Measurements from ENCODE around the gene F5.
"Not testable (repeated sequence)": the region's sequence is repeated elsewhere in the genome, so short reads cannot be mapped to it uniquely, and the experiment has no call there.

F5 gene

DNA sequence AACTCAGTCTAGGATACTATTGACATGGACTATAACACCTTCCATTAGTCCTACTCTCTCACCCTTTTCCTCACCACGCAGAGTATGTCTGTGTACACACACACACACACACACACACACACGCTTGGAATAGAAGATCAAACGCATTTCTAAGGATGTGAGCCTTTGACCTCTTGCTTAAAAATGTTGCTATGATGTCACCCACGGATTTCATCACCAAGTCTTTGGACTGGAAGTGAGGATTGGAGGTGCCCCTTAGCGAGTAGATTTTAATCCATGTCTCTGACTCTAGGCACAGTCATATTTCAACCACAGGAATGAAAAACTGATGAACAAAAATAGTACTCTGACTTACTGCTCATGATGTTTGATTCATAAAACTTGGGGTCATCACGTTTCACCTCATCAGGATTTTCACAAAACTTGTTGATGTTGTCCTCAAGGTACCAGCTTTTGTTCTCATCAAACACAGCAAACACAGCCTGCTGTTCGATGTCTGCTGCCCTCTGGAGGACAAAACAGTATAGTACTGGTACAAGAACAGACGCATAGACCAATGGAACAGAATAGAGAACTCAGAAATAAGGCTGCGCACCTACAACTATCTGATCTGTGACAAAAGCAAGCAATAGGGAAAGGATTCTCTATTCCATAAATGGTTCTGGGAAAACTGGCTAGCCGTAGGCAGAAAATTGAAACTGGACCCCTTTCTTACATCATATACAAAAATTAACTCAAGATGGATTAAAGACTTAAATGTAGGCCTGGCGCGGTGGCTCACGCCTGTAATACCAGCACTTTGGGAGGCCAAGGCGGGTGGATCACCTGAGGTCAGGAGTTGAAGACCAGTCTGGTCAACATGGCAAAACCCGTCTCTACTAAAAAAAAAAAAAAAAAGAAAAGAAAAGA lies 39.9 kb downstream of the F5 start:
- ATAC-seq (replicated peaks): peak; percentile 84 to 88
- no peaks in the 10 kb centered on the region for H3K36me3 Mint-ChIP-seq
- H3K27me3 Mint-ChIP-seq: peaks cover 0 to 4% of the 10 kb centered on the region in 2 donors
- no peak overlapping the region for H3K4me3 Mint-ChIP-seq
- H3K4me1 Mint-ChIP-seq: peaks cover 0 to 2% of the 10 kb centered on the region in 2 donors
- no peak overlapping the region for H3K27ac Mint-ChIP-seq
- peak; percentile 36 for DNase-seq
- no peaks in the 10 kb centered on the region for H3K9me3 Mint-ChIP-seq

DNA sequence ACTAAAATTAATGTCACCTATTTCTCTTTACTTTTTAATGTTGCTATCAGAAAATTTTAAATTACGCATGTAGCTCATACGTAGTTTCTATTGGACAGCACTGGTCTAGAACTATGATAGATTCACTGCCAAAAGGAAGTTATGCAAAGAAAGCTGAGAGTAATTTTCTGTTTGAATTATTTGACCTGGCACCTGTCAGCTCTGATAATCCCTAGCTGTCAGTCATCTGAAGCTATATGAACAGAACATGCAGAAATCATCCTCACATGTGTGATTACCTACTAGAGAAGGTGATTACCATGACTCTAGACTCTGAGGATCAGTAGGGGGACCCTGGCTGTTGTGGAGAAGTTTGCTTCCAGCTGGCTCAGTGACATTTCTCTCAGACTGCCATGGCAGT lies 40.8 kb downstream of the F5 start:
- Mint-ChIP-seq H3K4me1 (peaks cover 0 to 2% of the 10 kb centered on the region in 2 donors), H3K4me3 (no peak overlapping the region), H3K27me3 (peaks cover 0 to 3% of the 10 kb centered on the region in 2 donors), H3K36me3 (no peaks in the 10 kb centered on the region), H3K27ac (no peak overlapping the region), H3K9me3 (no peaks in the 10 kb centered on the region)
- DNase-seq: no peak
- no peak for ATAC-seq (replicated peaks)

DNA sequence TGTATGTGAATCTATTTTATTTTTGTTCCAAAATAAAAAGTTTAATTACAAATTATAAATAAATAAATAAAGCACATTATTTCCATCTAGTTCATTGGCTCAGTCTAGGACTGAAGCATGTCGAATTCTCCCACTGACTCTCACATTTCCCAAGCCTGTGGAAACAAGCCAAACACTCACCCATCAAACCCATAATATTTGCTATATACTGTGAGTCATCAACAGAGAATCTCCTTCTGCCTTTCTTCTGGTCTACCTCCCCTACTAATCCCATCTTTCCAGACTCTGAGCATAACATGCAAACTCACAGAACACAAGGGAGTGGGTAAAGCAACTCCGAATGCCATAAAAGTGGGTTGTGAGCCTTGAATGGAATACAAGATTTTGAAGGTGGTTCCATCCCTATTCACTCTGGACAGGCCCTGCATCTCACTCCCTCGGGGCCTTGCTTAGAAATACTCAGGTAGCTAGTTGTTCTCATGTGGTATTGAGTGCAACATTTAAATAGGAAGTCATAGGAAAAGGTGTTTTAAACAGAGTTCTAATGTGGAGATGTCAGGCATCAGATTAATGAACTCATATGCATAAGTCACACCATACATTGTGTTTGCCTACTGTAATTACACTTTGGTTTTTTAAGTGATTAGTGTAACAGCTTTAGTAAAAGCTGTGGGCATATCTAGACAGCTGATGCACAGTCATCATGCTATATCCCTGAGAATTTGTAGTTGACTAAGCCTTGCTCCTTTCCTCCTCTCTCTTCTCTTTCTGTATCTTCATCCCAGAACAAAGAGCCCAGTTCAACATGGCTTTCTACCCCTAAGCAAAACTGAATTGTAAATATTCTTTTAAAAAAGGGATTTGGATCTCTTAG lies 47.0 kb downstream of the F5 start:
- no peaks in the 10 kb centered on the region for H3K9me3 Mint-ChIP-seq
- H3K36me3 Mint-ChIP-seq: no peaks in the 10 kb centered on the region
- peaks cover 0 to 7% of the 10 kb centered on the region in 2 donors for H3K27me3 Mint-ChIP-seq
- DNase-seq: no peak
- no peak overlapping the region for H3K4me3 Mint-ChIP-seq
- no peaks in the 10 kb centered on the region for H3K4me1 Mint-ChIP-seq
- ATAC-seq (replicated peaks): no peak
- H3K27ac Mint-ChIP-seq: no peak overlapping the region

DNA sequence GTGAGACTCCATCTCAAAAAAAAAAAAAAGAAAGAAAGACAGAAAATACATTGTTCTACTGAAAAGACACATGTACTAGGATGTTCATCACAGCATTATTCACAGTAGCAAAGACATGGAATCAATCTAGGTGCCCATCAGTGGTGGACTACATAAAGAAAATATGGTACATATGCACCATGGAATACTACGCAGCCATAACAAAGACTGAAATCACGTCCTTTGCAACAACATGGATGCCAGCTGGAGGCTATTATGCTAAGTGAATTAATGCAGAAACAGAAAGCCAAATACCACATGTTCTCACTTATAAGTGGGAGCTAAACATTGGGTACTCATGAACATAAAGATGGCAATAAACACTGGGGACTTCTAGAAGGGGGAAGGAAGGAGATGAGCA lies 51.6 kb downstream of the F5 start:
- ATAC-seq (replicated peaks) (no peak), DNase-seq (no peak)
- peaks cover 2 to 10% of the 10 kb centered on the region in 2 donors for H3K4me1 Mint-ChIP-seq
- H3K27ac Mint-ChIP-seq: no peak overlapping the region
- no peak overlapping the region for H3K4me3 Mint-ChIP-seq
- H3K9me3 Mint-ChIP-seq: no peaks in the 10 kb centered on the region
- peaks cover 0 to 2% of the 10 kb centered on the region in 2 donors for H3K36me3 Mint-ChIP-seq
- H3K27me3 Mint-ChIP-seq: peaks cover 0 to 10% of the 10 kb centered on the region in 2 donors

DNA sequence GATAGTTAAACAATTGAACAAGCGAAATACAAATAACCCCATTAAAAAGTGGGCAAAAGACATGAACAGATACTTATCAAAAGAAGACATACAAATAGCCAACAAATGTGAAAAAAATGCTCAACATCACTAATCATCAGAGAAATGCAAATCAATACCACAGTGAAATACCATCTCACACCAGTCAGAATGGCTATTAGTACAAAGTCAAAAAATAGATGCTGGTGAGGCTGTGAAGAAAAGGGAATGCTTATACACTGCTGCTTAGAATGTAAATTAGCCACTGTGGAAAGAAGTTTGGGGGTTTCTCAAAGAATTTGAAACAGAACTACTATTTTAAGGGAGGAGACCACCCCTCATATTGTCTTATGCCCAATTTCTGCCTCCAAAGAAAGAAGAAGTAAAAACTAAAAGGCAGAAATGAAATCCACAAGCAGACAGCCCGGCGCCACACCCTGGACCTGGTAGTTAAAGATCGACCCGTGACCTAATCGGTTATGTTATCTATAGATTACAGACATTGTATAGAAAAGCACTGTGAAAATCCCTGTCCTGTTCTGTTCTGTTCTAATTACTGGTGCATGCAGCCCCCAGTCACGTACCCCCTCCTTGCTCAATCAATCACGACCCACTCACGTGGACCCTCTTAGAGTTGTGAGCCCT lies 52.6 kb downstream of the F5 start:
- not testable (repeated sequence) for H3K27ac Mint-ChIP-seq, DNase-seq, H3K4me3 Mint-ChIP-seq, H3K4me1 Mint-ChIP-seq, H3K9me3 Mint-ChIP-seq, H3K36me3 Mint-ChIP-seq
- ATAC-seq (replicated peaks): peak; percentile 38 to 54
- H3K27me3 Mint-ChIP-seq: peaks cover 0 to 19% of the 10 kb centered on the region in 2 donors

DNA sequence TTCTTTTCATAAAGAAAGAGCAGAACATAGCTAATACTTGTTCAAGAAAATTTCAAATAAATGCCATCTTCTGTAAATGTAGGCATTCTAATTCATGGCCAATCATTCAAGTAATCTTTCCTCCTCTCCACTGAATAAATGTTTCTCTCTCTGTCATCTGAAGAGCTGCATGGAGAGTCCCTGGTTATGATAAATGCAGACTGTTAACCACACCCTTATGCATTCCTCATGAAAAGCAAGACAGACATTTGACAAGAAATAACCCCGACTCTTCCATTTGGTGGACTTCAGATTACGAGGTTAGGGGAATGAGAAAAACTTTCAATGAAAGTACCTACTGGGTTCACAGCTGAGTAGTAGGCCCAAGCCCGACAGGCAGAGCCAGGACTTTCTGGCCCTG lies 55.8 kb downstream of the F5 start:
- Mint-ChIP-seq H3K36me3 (peaks cover 0 to 2% of the 10 kb centered on the region in 2 donors), H3K27ac (no peak overlapping the region), H3K4me1 (peaks cover 8 to 17% of the 10 kb centered on the region in 2 donors), H3K4me3 (no peak overlapping the region), H3K9me3 (no peaks in the 10 kb centered on the region), H3K27me3 (peaks cover 0 to 20% of the 10 kb centered on the region in 2 donors)
- no peak for DNase-seq
- ATAC-seq (replicated peaks): no peak

DNA sequence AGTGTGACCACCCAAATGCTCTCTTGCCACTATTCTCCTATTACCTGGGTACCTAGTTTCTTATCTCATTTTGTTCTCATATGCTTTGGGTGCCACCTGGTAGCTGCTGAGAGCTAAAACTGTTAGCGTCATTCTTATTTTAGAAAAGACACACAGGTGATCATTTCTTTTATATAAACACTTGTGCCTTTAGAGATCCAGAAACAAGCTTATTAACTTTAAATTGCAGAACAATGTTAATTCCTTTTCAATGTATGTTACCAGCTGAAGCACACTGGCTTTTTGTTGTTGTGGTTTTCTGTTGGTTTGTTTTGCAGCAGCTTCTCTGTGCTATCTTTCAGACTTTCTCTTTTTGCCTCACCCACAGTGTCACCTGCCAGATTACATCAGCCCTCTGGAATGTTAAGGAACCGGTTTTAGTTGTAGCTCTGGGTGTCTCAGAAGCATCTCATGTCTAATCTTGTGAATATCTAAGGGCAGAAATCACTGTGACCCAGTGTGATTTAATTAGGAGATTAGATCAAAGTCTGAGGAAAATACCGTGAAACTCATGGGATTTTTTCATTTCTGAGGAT lies 57.1 kb downstream of the F5 start:
- ATAC-seq (replicated peaks) (no peak), DNase-seq (no peak)
- Mint-ChIP-seq H3K4me3 (no peak overlapping the region), H3K27ac (no peak overlapping the region), H3K36me3 (peaks cover 0 to 2% of the 10 kb centered on the region in 2 donors), H3K9me3 (no peaks in the 10 kb centered on the region), H3K4me1 (peaks cover 8 to 17% of the 10 kb centered on the region in 2 donors), H3K27me3 (peaks cover 0 to 12% of the 10 kb centered on the region in 2 donors)

DNA sequence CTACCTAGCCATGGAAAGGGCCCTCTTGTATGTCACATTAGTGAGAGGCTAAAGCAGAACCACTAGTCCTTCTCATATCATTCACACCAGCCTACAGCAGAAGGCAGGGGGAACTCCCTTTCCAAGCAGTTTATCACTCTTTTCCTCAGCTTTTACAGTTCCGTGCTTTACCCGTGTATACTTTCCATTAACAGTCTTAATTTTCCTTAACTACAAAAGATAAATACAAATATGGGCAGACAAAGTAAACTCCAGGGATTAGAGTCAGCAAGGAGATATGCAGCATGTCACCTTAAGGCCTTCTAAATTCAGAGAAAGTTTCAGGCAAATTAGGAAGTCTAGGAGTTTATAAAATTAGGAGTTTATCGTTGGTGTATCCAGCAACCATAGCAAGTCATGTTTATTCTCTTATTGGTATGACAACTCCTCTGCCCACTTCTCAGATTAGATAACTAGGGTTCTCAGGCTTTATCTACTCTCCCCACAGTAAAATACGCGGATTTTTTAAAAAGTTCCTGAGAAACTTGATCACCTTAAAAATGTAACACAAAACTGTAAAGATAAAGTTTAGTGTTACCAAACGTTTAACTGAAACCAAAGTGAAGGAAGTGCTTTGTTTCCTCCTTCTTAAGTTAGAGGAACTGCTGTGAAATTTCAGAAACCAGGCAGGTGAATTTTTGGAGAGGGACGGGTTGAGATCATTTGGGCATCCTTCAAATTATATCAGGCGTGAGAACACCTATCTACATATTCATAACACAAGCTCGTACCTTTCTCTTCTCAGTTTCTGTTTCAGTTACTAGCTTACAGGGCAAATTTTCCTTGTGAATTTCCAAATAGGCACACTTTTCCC lies 57.8 kb downstream of the F5 start:
- peaks cover 0 to 2% of the 10 kb centered on the region in 2 donors for H3K36me3 Mint-ChIP-seq
- no peak overlapping the region for H3K4me3 Mint-ChIP-seq
- peaks cover 0 to 10% of the 10 kb centered on the region in 2 donors for H3K27me3 Mint-ChIP-seq
- peak overlapping the region; percentile 14 for H3K27ac Mint-ChIP-seq
- H3K4me1 Mint-ChIP-seq: peaks cover 6 to 10% of the 10 kb centered on the region in 2 donors
- DNase-seq (no peak), ATAC-seq (replicated peaks) (no peak)
- no peaks in the 10 kb centered on the region for H3K9me3 Mint-ChIP-seq

DNA sequence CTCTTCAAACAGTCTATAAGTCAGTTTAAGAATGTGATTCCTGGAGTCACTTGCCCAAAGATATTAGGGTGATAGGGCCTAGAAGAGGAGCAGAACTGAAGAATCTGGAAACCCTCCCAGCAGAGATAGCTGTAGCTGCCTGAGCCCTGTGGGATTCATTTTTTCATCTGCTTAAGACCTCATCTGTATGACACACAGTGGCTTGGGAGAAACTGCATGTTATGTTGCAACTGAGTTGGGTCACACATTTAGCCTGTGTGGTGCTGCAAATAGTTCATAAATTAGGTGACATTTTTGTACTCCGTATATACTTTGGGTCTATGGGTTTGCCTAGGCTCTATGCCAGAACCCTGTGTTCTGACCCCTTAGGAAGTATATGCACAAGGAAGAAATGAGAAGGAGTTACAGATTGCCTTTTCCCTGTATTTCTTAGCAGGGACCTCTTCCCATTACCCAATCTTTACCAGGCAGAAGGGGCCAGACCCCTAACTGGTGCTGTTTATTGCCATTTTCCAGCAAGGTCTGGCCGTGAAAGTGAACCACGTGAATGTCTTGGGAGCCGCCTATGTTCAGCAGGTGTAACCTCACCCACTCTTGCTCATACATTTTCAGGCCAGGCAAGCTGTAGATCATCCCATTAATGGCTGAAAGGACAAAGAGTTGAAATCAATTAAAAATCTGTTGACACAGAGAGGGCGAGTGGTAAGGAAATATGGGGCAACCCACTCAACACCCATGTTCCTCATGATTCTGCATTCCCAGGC lies 58.6 kb downstream of the F5 start:
- ATAC-seq (replicated peaks): no peak
- no peak for DNase-seq
- Mint-ChIP-seq H3K4me3 (no peak overlapping the region), H3K27me3 (peaks cover 0 to 10% of the 10 kb centered on the region in 2 donors), H3K36me3 (no peaks in the 10 kb centered on the region), H3K4me1 (peaks cover 6 to 7% of the 10 kb centered on the region in 2 donors), H3K9me3 (no peaks in the 10 kb centered on the region), H3K27ac (peak overlapping the region; percentile 14)

DNA sequence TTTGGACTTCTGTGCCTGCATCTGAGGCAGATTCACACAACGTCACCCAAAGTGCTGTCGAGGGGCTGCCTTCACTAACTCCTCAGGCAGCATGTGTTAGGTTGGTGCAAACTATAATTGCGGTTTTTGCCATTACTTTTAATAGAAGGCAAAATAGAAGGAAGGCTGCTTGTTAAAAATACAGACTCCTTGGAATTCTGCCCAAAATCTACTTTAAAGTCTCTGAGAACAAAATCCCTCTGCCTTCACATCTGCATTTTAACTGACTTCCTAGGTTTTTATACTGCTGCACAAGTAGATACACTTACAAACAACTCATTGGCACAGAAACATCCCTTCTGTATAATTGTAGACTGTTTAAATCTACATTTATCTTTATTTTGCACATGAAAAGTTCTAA lies 59.3 kb downstream of the F5 start:
- Mint-ChIP-seq H3K9me3 (no peaks in the 10 kb centered on the region), H3K4me1 (peaks cover 6 to 7% of the 10 kb centered on the region in 2 donors), H3K36me3 (no peaks in the 10 kb centered on the region), H3K27me3 (peaks cover 0 to 10% of the 10 kb centered on the region in 2 donors), H3K27ac (no peak overlapping the region), H3K4me3 (no peak overlapping the region)
- DNase-seq (no peak), ATAC-seq (replicated peaks) (no peak)

DNA sequence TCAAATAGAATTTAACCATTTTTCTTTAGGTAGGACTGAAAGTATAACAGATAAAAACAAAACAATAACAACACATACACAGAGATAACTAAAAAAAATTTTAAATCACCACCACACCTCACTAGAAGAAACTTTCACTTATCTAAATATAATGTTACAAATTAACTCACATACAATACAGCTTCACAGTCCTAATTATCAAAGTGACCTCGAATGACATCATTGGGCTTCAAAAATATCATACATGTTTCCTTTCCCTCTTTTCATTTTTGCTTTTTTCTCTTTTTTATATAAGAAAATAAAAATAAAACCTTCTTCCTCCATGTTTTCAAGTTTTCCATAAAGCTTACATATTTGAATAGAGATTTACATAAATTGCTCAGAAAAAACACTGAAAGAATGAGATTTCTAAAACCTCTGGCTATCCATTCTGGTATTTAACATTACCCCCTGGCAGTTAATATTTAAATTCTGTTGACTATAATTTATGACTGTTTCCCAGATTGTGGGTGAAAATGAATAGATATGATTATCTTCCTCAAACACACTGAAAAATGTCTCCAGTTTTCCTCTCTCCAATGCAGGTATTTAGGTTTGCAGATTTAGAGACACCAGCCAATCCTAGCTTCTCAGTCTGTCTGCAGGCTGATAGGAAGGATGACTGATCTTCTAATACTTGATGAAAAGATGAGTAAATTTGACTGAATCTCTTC lies 60.0 kb downstream of the F5 start:
- no peak overlapping the region for H3K4me3 Mint-ChIP-seq
- no peaks in the 10 kb centered on the region for H3K9me3 Mint-ChIP-seq
- ATAC-seq (replicated peaks): no peak
- peaks cover 0 to 10% of the 10 kb centered on the region in 2 donors for H3K27me3 Mint-ChIP-seq
- no peaks in the 10 kb centered on the region for H3K36me3 Mint-ChIP-seq
- H3K4me1 Mint-ChIP-seq: peaks cover 6 to 7% of the 10 kb centered on the region in 2 donors
- no peak for DNase-seq
- H3K27ac Mint-ChIP-seq: no peak overlapping the region

DNA sequence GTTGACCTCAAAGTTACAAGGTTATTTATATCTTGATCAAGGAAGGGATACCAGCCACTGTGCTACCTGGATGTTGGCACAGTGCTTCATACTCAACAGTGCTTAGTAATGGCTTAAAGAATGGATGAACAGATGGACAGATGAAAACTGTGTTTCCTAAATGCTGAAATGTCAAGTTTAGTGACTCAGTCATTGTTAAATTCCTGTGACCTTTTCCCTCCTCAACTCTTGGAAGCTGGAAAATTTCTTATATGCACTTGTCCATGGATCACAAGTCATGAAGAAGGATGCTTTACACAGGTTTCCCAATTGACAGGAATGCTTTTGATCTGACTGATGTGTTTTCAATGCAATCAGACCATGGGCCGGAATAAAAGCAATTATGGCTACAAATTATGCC lies 60.9 kb downstream of the F5 start:
- no peak for DNase-seq
- Mint-ChIP-seq H3K36me3 (no peaks in the 10 kb centered on the region), H3K27ac (no peak overlapping the region), H3K9me3 (no peaks in the 10 kb centered on the region), H3K4me3 (no peak overlapping the region), H3K4me1 (peaks cover 6 to 7% of the 10 kb centered on the region in 2 donors), H3K27me3 (peaks cover 0 to 10% of the 10 kb centered on the region in 2 donors)
- ATAC-seq (replicated peaks): no peak
